Calu3 (cell line): ENCODE measurements around the gene HOXD10. TPM values are rescaled to one million over a fixed set of nuclear protein-coding genes. Genes with fewer than 3 reads are reported as not detected.

Experiments
- BruUV-seq: library from RNA; stranded (reverse); fragments of 400-500 nt; replicated peaks from 2 replicates; lab custom pipeline; 2021; lab: Mats Ljungman, UMichigan
- CTCF ChIA-PET: fragments of 300-600 bp; sonication (Branson Sonifier 250); formaldehyde crosslinking; loops from one replicate; lab custom pipeline; 2022; ENCODE audit warnings: antibody characterized with exemption; lab: Charles Lee
- DNase-seq: peaks from one replicate; pipeline ENCODE4 v3.0.0; 2022
- H3K27ac Mint-ChIP-seq: one replicate; pipeline ENCODE4 v1.8.0; 2022; ENCODE audit warnings: mixed read lengths; ENCODE audit not compliant: unreplicated experiment
- H3K27me3 Mint-ChIP-seq: one replicate; pipeline ENCODE4 v1.8.0; 2022; ENCODE audit warnings: mixed read lengths; ENCODE audit not compliant: unreplicated experiment
- H3K36me3 Mint-ChIP-seq: one replicate; pipeline ENCODE4 v1.8.0; 2022; ENCODE audit warnings: mild to moderate bottlenecking, moderate library complexity, mixed read lengths; ENCODE audit not compliant: insufficient read depth, unreplicated experiment
- H3K4me1 Mint-ChIP-seq: one replicate; pipeline ENCODE4 v1.8.0; 2022; ENCODE audit warnings: mild to moderate bottlenecking, low read depth, mixed read lengths; ENCODE audit not compliant: unreplicated experiment
- H3K4me3 Mint-ChIP-seq: one replicate; pipeline ENCODE4 v1.8.0; 2022; ENCODE audit warnings: mild to moderate bottlenecking, low read depth, moderate library complexity, mixed read lengths; ENCODE audit not compliant: unreplicated experiment
- H3K9me3 Mint-ChIP-seq: one replicate; pipeline ENCODE4 v1.8.0; 2022; ENCODE audit warnings: low read depth, mixed read lengths; ENCODE audit not compliant: unreplicated experiment
- CTCF ChIP-seq: fragments of 200-600 bp; IDR thresholded peaks from one replicate; pipeline ENCODE4 v1.8.0; 2022; ENCODE audit warnings: antibody characterized with exemption; ENCODE audit not compliant: unreplicated experiment
- intact Hi-C: fragments of 100-400 bp; cut with micrococcal nuclease; formaldehyde crosslinking; loops from one replicate; pipeline ENCODE4 v1.10.0; 2022; ENCODE audit not compliant: unreplicated experiment
- total RNA-seq: library from RNA; stranded (reverse); gene quantifications from 2 replicates; pipeline ENCODE4 v1.2.3, GENCODE V29; 2022

HOXD10 gene
- total RNA-seq, 1 experiment from 2014 or later, result not detected

- Mint-ChIP-seq H3K9me3 (no peaks in the 10 kb centered on the region), H3K4me1 (no peaks in the 10 kb centered on the region), H3K36me3 (no peaks in the 10 kb centered on the region), H3K27ac (no peak overlapping the region), H3K4me3 (no peak overlapping the region), H3K27me3 (no peaks in the 10 kb centered on the region)
- no peak for TF ChIP-seq CTCF
- no TSS peak for BruUV-seq
- CTCF ChIA-PET, result no interaction called here
- DNase-seq, result no peak
- intact Hi-C loops, result no loop called here
Measured at GRCh38 chr2:176137906-176138305, 21.3 kb downstream of the HOXD10 start.

- H3K27me3 Mint-ChIP-seq, result no peaks in the 10 kb centered on the region
- TF ChIP-seq CTCF, result no peak
- no TSS peak for BruUV-seq
- no peaks in the 10 kb centered on the region for H3K9me3 Mint-ChIP-seq
- no peaks in the 10 kb centered on the region for H3K4me1 Mint-ChIP-seq
- CTCF ChIA-PET, result interaction anchor here (1.2 kb wide), 1 partner anchor 516 kb away, joined by 3 read pairs; no protein-coding TSS in a partner anchor
- no peak for DNase-seq
- no peak overlapping the region for H3K27ac Mint-ChIP-seq
- H3K4me3 Mint-ChIP-seq, result no peak overlapping the region
- no peaks in the 10 kb centered on the region for H3K36me3 Mint-ChIP-seq
- intact Hi-C loops, result no loop called here
Measured at GRCh38 chr2:176138526-176138922, 21.9 kb downstream of the HOXD10 start.

- no TSS peak for BruUV-seq
- CTCF ChIA-PET, result interaction anchor here (1.2 to 3.3 kb wide), 3 partner anchors 8 to 515 kb away, joined by 3 to 87 read pairs (median 4); no protein-coding TSS in a partner anchor
- no peaks in the 10 kb centered on the region for H3K36me3 Mint-ChIP-seq
- H3K9me3 Mint-ChIP-seq, result no peaks in the 10 kb centered on the region
- DNase-seq, result no peak
- no peak for TF ChIP-seq CTCF
- H3K27me3 Mint-ChIP-seq, result no peaks in the 10 kb centered on the region
- H3K4me1 Mint-ChIP-seq, result no peaks in the 10 kb centered on the region
- H3K4me3 Mint-ChIP-seq, result no peak overlapping the region
- intact Hi-C loops, result no loop called here
- no peak overlapping the region for H3K27ac Mint-ChIP-seq
Measured at GRCh38 chr2:176138923-176139660, 22.5 kb downstream of the HOXD10 start.

GRCh38 chr2:176139661-176140512 lies 23.3 kb downstream of the HOXD10 start:
- H3K36me3 Mint-ChIP-seq, result no peaks in the 10 kb centered on the region
- H3K4me3 Mint-ChIP-seq, result peak overlapping the region; percentile 70
- no peaks in the 10 kb centered on the region for H3K27me3 Mint-ChIP-seq

More at GRCh38 chr2:176139661-176140512, 23.3 kb downstream of the HOXD10 start:
- intact Hi-C loops, result loop anchor here (1.0 to 5.0 kb wide), 6 partner anchors 132 to 513 kb away; no protein-coding TSS in a partner anchor
- TF ChIP-seq CTCF, result no peak
- H3K27ac Mint-ChIP-seq, result no peak overlapping the region
- no TSS peak for BruUV-seq
- CTCF ChIA-PET, result interaction anchor here (0.6 to 3.3 kb wide), 12 partner anchors 9 to 514 kb away, joined by 3 to 87 read pairs (median 5); no protein-coding TSS in a partner anchor
- no peaks in the 10 kb centered on the region for H3K9me3 Mint-ChIP-seq
- no peaks in the 10 kb centered on the region for H3K4me1 Mint-ChIP-seq
- no peak for DNase-seq
